ENCODE data around the gene FOXO1.

DNA sequence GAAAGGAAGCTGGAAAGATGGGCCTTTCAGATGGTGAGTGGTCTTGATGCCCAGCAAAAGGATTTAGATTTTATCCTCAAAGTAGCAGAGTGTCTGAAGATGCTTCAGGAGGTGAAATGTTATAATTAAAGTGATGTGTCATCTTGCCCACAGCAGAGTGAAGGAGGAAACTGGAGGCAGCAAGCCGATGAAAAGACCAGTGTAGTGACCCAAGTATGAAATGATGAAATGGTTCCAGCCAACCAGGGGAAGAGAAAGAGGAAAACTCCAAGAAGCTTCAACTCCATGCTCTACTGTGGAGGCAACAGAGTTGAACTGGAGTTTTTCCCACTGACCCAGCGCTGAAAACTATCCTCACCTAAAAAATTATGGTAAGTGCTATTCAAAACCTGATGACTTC lies 66.7 kb downstream of the FOXO1 start:
- TF ChIP-seq, protein P1, sequence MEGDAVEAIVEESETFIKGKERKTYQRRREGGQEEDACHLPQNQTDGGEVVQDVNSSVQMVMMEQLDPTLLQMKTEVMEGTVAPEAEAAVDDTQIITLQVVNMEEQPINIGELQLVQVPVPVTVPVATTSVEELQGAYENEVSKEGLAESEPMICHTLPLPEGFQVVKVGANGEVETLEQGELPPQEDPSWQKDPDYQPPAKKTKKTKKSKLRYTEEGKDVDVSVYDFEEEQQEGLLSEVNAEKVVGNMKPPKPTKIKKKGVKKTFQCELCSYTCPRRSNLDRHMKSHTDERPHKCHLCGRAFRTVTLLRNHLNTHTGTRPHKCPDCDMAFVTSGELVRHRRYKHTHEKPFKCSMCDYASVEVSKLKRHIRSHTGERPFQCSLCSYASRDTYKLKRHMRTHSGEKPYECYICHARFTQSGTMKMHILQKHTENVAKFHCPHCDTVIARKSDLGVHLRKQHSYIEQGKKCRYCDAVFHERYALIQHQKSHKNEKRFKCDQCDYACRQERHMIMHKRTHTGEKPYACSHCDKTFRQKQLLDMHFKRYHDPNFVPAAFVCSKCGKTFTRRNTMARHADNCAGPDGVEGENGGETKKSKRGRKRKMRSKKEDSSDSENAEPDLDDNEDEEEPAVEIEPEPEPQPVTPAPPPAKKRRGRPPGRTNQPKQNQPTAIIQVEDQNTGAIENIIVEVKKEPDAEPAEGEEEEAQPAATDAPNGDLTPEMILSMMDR (IDR thresholded peaks at IDR 0.05; ENCODE audit: insufficient read depth, low read depth, low read length), result no peak
- no peak for TF ChIP-seq EZH2 (IDR thresholded peaks at IDR 0.05; ENCODE audit: insufficient read depth, low read length)

Measured in astrocyte (in vitro differentiated cells and primary cell).